ENCODE results near the gene KAZN.

KAZN gene

DNA sequence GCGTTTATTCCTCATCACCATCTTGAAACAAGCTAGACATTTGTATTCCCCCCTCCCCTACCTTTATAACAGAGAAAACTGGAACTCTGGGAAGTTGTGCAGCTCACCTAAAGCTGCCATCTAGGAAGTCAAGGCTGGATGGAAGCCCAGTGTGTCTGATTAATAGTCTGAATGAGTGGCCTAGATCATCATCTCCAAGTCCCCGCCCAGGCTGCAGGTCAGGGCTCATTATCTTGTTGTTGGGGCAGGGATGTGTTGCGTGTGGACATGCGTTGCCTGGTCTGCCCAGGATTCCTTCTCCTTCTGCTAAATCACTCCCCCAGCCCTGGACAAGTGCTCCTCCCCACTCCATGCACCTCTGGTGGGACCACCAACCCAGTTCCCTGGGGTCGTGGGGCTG is 14.7 kb upstream of the KAZN start:
- TF ChIP-seq, protein P1, sequence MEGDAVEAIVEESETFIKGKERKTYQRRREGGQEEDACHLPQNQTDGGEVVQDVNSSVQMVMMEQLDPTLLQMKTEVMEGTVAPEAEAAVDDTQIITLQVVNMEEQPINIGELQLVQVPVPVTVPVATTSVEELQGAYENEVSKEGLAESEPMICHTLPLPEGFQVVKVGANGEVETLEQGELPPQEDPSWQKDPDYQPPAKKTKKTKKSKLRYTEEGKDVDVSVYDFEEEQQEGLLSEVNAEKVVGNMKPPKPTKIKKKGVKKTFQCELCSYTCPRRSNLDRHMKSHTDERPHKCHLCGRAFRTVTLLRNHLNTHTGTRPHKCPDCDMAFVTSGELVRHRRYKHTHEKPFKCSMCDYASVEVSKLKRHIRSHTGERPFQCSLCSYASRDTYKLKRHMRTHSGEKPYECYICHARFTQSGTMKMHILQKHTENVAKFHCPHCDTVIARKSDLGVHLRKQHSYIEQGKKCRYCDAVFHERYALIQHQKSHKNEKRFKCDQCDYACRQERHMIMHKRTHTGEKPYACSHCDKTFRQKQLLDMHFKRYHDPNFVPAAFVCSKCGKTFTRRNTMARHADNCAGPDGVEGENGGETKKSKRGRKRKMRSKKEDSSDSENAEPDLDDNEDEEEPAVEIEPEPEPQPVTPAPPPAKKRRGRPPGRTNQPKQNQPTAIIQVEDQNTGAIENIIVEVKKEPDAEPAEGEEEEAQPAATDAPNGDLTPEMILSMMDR (conservative IDR thresholded peaks at IDR 0.05; ENCODE audit: control insufficient read depth, insufficient read depth, low read depth, low read length) = no peak
- DNase-seq (ENCODE audit: low read depth) = no peak
- no peak overlapping the region for H3K4me3 ChIP-seq (ENCODE audit: control insufficient read depth, low read depth, low read length)

DNA sequence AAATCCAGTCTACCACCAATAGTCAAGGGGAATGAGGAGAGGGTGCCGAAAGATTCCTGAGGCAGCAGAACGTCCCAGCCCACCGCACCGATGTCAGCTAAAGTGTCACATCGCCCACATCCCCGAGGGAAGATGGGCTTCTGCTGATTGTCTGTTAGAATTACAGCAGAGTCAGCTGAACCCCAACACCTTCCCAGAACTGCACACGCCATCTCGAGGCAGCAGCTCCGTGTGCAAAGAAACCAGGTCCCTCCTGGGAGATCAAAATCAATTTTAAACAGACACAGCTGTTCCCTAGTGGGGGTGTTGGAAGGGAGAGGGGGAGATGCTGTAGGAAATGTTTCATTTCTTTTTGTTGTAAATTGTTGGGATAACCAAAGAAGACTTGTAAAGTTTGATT is 12.8 kb upstream of the KAZN start:
- DNase-seq (ENCODE audit: low read depth) = no peak
- TF ChIP-seq, protein P1 (conservative IDR thresholded peaks at IDR 0.05; ENCODE audit: control insufficient read depth, insufficient read depth, low read depth, low read length) = no peak
- H3K4me3 ChIP-seq (ENCODE audit: control insufficient read depth, low read depth, low read length) = no peak overlapping the region

DNA sequence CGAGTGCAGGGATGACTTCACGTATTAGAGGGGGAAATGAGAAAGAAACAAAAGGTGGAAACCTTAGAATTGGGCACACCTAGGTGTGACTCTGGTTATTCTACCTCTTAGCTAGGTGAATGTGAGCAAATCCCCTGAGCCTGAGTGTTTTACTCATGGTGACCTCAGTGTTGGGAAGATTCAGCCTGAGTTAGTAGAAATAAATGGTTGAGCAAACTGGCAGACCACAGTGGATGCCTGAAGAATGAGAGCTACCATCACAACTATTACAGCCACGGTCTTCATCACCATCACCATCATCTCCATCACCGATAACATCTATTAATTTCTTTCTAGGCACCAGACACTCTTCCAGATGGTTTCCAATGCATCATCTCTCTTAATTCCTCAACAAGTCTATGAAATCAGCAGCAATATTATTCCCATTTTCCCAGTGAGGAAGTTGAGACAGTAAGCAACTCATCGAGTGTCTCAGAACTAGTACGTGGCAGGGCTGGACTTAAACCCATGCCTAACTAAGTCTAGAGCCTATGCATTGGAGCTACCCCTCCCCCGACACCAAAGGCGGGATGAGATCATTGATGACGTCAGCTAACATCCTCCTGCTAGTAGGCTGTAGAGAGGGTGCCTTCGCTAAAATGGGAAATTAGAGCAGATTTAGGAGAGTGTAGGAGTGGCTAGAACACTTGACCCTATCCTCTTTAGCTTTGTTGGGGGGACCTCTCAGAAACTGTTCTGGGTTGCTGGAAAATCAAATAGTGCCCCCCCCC is 7.9 kb upstream of the KAZN start:
- DNase-seq (ENCODE audit: low read depth) = peak; percentile 31
- H3K4me3 ChIP-seq (ENCODE audit: control insufficient read depth, low read depth, low read length) = no peak overlapping the region
- TF ChIP-seq, protein P1 (conservative IDR thresholded peaks at IDR 0.05; ENCODE audit: control insufficient read depth, insufficient read depth, low read depth, low read length) = no peak

DNA sequence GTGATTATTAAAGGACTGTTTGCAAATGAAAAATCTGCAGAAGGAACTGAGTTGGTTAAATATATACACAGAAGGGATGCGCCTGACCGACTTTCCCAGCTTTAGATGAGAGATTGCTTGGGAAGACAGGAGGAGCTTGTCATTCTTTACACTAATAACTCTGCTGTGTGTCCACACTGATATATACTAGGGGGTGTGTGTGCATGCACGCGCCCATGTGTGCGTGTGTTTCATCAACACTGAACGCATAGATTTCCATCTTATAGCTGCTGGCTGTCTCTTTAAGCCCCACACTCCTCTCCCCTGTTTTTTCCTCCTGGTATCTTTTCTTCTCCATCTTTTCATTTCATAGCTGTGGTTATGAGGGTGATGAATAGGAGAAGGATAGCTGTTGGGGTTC is 6.9 kb upstream of the KAZN start:
- TF ChIP-seq, protein P1 (conservative IDR thresholded peaks at IDR 0.05; ENCODE audit: control insufficient read depth, insufficient read depth, low read depth, low read length) = no peak
- no peak for DNase-seq (ENCODE audit: low read depth)
- H3K4me3 ChIP-seq (ENCODE audit: control insufficient read depth, low read depth, low read length) = no peak overlapping the region

DNA sequence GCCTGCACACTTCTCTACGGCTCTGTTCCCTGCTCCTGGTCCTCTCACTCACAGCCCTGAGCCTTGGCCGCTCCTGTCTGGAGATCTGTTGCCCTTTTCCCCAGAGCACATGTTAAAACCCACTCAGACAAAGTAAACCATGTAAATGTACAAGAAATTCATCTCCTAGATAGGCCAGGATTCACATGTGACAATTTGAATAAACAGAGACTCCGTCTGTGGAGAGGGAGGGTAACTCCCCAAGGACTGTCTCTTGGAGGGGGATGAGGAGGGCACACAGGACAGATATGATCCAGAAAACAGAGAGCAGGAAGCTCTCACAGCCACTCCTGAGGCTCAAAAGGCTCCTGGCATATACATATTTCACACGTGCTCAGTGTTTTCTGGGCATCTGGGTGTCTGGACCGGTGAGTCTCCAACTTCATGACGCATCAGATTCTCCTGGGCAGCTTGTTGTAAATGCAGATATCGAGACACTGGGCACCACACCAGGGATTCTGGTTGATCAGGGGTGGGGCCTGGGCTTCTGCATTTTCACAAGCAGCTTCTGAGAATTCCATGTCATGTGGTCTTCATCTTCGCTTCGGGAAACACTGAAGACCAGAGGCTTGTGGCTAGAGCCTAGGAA is 6.4 kb upstream of the KAZN start:
- DNase-seq (ENCODE audit: low read depth) = no peak
- no peak overlapping the region for H3K4me3 ChIP-seq (ENCODE audit: control insufficient read depth, low read depth, low read length)
- TF ChIP-seq, protein P1 (conservative IDR thresholded peaks at IDR 0.05; ENCODE audit: control insufficient read depth, insufficient read depth, low read depth, low read length) = no peak

DNA sequence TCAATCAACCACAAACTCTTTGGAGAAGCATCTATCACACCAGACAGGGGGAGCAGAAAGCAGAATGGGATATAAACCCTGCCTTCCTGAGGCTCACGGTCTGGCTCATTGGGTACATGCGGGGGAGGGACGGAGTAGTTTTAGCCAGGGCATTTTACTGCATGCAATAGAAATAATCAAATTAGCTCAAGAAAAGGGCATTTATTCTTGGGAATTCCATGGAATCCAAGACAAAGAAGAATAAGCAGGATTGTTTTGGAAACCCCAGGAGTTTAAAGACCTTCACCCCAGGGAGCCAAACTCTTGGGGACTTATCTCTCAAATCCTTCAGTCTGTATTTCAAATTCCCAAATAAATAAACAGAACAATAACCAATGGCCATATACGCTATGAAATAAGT is 5.2 kb upstream of the KAZN start:
- no peak for DNase-seq (ENCODE audit: low read depth)
- H3K4me3 ChIP-seq (ENCODE audit: control insufficient read depth, low read depth, low read length) = no peak overlapping the region
- TF ChIP-seq, protein P1 (conservative IDR thresholded peaks at IDR 0.05; ENCODE audit: control insufficient read depth, insufficient read depth, low read depth, low read length) = no peak

All from fibroblast of mammary gland (primary cell).